MV-4-11 (cell line): ENCODE measurements around the gene PTK7.
"Not testable (repeated sequence)": the region's sequence is repeated elsewhere in the genome, so short reads cannot be mapped to it uniquely, and the experiment has no call there.

Source experiments
- DNase-seq: peaks from one replicate; lab custom pipeline; 2025; lab: John Stamatoyannopoulos, UW

The PTK7 gene

DNA sequence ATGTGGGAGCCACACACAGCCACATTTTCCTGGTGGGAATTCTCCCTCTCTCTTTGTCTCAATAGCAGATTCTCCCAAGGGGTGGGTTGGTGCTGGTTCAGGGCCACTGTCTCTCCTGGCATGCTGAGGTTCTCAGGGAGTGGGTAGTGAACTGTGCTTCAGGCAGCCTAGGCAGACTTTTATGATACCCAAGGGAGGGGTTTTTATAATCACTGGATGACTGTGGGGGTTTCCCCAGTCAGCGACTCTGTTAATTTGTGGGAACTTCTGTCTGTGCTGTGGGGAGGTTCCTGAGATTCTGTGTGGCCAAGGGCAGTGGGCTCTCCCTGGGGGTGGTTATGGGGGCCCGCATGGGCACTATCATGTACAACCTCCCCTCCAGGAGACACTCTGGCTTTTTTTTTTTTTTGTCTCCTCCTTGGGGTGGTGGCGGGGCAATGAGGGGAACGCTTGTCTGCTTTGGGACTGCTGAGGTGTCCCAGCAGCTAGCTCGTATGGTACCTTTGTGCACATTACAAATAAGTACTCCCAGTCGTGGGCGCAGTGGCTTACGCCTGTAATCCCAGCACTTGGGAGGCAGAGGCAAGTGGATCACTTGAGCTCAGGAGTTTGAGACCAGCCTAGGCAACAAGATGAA is 10.0 kb downstream of the PTK7 start:
- DNase-seq, result no peak

DNA sequence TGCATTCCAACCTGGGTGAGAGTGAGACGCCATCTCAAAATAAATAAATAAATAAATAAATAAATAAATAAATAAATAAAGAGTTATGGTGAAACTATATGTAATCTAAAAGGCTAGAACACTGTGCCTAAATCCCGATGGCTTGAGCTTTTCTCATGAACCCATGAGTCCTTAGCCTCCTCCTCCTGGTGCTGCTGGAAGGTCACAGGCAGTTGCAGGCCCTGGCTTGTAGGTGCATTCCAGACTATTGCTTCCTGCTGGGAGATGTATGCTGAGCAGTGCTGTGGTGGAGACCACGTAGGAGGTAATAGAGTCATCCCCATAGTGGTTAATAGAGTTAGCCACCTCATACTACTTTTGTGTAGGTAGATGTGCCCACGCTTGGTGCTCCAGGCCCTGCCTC is 12.5 kb downstream of the PTK7 start:
- no peak for DNase-seq

DNA sequence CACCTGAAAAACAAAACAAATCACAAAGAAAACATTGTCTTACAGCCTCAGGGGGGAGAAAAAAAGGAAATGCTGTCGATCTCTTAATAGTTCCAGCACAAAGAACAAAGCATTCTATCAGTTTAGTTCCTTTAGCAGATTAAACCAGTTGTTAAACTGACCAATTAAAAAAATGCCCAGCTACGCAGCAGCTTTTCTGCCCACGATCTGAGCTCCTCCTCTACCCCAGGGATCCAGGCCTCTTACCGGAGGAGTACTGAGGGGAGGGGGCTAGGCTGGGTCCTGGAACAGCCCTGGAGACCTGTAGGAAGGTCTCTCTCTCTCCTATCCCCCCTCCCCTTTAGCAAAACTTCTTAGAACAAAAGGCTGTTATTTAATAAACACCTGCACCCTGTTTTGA is 13.4 kb downstream of the PTK7 start:
- DNase-seq, result no peak

DNA sequence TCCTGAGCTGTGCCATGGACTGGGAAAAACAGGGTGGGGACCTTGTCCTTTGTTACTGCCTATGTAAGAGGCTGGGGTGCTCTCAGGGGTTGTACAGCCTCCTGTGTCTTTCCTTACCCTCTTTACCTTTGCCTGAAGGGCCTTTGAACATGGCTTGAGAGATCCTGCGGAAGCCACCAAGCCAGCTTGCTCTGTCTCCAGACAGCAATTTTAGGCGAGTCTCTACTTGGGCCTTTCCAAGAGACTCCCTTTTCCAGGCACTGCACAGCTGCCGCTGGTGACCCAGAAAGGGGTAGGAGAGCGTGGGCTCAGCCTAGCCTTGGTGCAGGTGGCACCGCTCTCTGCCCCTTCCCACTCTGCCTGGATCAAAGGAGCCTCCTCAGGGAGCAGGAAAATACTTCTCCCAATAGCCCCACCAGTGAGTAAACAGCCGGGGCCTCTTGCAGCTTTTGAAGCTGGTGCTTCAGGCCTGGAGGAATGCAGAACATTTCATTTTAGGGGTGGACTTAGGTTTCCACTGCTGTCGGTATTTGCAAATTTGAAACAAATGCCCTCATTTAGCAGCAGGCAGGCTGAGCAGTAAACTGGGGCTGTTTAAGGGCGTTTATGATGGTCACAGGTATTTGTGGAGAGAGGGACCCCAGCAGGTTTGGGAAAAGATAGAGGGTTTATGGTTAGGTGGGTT is 13.9 kb downstream of the PTK7 start:
- DNase-seq, result no peak

DNA sequence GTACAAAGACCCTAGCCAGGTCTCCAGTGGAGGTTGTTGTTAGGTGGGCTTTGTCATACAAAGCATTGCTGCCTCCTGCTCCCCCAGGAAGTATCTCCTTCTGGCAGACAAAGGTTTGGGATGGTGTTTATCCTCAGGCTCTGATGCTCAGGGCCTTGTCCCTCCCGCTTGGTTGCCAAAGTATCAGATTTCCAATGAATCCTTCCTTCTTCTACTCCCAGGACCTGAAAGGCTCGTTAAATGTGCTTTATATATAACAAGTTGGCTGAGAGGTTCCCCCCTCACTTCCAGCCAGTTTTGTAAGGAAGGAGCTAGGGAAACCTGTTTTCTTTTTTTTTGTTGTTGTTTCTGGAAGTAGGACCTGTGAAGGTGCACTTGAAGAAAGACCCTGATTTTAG is 14.4 kb downstream of the PTK7 start:
- DNase-seq, result no peak

DNA sequence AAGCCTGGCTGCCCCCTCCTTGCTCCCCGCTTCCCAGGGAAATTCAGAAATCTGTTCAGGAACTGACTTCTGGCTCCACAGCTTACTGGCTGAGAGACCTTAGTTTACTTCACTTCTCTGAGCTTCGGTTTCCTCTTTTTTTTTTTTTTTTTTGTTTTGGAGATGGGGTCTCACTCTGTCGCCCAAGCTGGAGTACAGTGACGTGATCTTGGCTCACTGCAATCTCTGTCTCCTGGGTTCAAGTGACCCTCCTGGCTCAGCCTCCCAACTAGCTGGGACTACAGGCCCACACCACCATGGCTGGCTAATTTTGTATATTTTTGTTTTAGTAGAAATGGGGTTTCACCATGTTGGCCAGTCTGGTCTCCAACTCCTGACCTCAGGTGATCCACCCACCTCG is 14.9 kb downstream of the PTK7 start:
- DNase-seq, result no peak

DNA sequence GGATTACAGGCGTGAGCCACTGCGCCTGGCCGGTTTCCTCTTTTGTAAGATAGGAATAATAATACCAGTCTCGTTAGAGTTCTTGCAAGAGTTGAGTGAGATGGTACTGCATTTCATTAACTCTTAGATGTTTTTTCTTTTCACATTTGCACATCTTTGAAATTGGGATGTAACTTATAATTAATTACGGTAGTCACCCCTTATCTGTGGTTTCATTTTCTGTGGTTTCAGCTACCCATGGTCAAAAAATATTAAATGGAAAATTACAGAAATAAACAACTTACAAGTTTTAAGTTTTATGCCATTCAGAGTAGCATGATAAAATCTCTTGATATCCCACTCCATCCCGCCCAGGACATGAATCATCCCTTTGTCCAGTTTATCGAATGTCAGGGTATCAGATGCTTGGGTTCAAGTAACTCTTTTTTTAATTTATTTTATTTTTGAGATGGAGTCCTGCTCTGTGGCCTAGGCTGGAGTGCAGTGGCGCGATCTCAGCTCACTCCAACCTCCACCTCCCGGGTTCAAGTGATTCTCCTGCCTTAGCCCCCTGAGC is 15.4 kb downstream of the PTK7 start:
- no peak for DNase-seq

DNA sequence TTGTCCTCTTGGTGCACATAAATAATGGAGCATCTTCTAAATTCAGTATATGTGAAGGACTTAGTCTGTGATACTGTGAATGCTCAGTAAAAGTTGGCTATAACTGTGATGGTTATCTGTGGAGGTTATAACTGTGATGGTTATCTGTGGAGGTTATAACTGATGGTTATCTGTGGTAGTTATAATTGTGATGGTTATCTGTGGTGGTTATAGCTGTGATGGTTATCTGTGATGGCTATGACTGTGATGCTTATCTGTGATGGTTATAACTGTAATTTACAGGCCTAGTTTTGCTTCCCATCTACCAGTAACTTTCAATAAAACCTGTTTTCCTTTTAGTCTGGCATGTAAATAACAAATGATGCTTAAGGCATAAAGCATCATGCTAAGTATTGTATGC is 16.5 kb downstream of the PTK7 start:
- no peak for DNase-seq

DNA sequence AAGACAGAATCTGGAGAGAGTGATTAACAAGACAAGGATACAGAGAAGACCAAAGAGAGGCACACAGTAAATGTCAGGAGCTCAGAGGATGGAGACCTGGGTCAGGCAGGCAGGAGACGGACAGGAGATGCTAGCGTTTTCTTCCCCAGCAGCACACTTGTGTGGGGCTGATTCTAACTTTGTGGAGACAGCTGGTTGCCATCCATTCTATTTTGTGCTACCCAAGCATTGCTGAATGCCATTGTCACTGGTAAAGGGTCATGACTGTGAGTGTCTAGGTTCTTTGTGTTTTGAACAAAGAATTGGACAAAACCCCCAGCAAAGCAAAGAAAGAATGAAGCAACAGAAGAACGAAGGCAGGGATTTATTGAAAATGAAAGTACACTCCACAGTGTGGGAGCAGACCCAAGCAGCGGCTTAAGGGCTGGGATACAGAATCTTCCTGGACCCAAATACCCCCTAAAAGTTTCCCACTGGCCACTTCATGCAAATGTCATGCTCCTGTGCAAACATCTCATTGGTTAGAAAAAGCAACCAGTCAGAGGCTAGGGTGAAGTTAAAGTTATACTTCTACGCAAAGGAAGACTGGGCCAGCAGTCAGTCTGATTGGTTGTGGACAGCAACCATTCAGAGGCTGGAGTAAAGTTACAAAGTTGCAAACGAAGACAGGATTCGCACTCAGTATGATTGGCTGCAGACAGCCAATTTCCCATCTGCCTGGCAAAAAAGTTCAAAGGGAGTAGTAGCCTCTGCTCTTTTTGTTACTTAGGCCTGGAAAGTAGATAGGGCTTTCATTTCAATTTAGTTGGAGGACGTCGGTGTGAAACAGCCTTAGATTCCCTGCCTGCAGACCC is 17.5 kb downstream of the PTK7 start:
- no peak for DNase-seq

DNA sequence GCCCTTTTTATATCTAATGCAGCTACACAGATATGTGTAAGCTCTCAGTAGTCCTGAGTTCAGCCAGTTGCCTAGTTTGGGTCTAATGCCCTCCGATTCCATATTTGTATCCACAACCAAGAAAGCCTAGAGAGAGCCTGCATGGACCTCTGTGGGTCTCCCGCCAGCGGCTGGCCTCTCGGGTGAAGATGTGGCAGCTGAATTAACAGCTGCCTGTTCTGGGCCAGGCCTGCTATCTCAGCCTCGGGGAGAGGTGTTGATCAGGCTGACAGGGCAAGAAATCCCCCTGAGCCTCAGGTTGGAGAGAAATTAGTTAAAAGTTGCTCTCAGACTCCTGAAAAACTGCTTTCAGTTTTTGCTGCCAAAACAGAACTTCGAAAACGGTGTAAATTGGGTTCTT is 19.8 kb downstream of the PTK7 start:
- no peak for DNase-seq

DNA sequence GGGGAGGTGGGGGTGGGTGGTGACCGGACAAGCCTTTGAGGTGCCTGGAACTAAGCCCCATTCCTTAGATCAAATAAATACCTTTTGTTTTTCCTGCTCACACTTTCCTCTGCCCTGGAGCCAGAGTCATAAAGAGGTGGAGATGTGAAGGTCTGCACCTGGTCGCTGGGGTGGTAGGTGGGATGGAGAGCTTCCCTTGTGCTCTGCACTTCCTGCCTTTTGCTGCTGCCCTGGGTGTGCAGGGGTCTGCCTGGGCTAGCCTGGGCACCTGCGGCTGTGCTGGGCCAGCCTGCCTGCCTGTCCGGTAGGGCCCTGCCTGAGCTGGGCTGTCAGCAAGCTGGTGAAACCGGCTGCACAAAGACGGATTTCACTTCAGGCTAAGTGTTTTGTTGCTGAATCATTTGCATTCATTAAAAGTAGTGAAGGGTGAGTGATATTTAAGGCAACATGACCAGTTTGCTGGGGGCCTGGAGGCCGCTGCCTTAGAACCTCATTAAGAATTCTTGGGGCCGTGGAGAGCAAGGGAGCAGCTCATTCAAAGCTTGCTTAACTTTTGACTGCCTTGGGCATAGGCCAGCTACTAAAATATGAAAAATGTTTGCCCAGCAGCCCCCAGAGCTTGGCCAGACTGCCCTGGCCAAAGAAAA is 20.5 kb downstream of the PTK7 start:
- DNase-seq, result no peak

DNA sequence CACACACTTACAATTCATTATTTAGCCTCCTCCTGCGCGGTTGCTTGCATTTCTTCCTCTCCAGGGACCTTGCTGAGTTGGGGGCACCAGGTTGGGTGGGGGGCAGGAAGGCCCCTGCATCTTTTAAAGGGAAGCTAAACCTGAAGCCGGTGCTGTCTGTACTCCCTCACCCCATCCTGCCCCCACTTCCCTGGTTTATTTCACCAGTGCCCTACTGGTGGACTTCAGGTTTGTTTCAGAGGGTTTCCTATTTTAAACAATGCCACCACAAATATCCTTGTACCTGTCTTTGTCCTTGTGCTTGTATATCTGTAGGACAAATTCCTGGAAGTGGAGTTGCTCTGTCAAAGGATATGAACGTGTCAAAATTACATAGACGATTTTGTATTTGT is 21.0 kb downstream of the PTK7 start:
- DNase-seq, result no peak

DNA sequence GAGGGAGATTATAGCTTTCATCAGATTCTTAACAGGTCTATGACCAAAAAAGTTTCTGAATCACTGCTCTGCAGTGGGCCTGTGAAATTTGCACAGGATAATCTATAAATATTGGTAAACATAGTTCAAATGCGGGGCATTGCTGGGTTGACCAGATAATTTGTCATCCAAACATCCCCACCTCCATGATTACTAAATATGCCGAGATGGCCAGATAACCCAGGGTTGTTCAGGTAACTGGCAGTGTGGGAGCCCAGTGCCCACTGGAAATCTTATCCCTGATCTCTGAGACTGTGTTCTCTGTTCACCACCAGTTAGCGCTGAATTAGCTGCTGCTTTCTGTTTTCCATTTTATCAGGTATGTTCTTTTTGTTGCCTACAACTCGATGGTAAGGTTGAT is 21.4 kb downstream of the PTK7 start:
- no peak for DNase-seq

DNA sequence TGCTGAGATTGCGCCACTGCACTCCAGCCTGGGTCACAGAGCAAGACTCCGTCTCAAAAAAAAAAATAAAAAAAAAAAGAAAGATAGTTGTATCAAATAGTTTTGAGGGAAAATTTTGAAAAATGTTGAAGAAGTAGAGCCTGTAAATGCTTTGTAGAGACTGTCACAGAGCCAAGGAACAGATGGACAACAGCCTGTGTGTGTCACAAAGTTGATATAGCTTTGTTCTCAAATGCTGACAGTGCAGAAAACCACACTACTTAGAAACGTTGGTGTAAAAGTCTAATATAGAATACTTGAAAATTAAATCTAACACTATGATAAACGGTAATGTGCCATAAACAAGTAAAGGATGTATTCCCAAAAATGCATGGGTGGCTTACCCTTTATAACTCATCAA is 25.4 kb downstream of the PTK7 start:
- DNase-seq, result no peak

DNA sequence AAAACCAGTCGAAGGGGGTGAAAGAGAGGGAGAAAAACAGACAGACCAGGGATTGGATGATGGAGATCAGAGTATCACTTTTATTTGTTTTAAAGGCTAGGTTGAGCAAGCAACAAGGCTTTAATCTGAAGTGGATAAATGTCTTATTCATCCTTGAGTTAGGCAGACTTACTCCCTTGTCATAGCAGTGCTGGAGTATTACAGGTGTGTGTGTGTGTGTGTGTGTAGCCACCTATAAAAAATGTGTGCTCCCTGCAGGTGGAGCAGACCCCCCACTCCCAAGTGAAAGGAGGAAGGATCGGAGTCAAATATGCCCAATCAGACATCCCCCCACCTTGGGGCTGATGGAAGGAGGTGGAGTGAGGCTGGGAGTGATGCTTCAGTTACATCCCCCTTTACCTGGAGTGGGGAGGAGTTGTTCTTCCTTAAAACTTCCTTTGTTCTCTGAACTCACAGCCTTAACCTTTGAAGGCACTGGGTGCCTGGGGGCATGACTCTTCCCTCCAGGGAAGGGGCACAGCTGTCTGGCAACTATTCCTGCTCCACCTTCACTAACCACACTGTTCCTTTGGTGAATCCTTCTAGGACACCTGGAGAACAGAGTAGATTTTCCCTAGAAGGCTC is 27.3 kb downstream of the PTK7 start:
- DNase-seq, result no peak

DNA sequence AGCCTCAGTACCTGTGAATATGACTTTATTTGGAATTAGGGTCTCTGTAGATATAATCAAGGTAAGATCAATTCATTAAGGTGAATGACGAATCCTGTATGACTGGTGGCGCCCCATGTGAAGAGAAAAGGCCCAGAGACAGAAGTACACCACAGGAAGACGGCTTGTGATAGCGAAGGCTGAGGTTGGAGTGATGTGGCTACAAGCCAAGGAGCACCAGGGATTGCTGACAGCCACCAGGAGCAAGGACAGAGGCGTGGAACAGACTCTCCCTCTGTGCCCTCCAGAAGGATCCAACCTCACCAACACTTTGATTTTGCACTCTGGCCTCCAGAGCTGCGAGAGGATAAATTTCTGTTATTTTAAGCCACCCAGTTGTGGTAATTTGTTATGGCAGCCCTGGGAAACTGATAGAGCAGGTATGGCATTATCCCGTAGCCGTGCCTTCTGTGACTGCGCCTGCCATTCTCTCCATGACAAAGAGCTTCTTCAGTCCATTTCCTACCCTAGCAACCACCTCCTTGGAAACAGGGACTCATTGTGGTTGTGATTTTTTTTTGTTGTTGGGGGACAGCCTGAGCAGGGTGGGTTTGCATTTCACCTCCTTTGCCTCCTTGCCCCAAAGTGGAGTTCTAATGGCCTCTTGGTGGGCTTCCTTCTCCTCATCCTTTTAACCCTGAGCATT is 29.6 kb downstream of the PTK7 start:
- DNase-seq, result no peak

DNA sequence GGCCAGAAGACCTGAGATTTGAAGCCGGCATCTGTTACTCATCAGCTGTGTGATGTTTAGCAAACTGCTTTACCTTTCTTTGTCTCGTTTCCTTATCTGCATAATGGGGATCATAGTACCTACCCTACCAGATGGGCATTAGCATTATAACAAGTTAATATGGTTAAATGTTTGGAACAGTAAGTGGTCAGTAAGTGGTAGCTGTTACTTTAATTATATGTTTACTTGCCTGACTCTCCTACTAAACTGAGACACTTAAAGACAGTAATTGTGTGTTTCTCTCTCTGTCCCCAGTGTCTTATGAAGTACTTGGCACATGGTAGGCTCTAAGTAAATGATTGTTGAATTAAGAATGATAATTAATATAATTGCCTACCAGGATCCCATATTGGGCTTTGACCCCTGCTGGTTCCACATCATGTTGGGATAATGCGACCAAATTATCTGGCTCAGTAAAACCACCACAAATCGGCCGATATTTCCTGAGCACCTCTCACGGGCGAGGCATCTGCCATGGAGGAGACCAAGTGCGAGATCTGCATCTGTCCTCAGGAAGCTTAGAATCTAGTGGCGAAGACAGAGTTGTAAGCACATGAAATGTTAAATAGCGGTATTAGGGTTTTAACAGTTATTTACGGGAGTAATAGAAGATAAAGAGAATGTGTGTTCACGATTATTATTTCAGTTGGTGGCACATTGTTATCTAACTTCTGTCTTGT is 31.4 kb downstream of the PTK7 start:
- no peak for DNase-seq

DNA sequence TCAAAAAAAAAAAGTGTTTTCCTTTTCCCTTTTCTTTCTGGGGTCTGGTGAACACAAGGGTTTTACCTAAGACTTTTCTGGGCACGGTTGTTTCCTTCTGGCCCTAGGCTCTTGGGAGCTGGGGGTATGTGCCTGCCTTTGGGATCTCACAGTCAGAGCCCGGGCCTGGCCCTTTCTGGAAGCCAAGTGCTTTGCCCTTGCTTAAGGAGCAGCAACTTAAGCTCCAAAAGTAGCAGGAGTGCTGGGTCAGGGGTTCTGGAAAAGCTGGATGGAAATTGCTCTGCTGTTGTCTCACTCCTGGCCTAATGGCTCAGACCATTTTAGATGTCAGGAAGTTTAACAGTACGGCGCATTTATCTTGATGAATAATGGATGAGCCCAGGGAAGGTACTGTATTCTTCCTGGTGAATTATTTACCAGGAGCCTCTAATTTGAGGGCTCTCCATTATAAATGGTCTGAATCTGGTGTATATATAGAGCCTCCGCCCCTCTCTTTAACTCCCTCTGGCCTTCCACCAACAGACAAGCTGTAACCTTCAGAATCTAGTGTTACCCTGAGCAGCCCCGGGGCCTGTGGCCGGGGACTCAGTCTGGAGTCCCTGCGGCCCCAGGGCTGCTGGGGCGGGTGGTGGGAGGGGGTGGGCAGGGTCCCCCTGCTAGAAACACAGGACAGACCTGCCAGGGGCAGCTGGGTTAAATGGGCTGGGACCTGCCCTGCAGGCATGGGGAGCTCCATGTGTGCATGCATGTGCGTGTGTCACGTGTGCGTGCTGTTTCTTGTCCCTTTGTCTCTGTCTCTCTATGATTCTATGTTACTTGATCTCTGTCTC is 37.5 kb downstream of the PTK7 start:
- no peak for DNase-seq

DNA sequence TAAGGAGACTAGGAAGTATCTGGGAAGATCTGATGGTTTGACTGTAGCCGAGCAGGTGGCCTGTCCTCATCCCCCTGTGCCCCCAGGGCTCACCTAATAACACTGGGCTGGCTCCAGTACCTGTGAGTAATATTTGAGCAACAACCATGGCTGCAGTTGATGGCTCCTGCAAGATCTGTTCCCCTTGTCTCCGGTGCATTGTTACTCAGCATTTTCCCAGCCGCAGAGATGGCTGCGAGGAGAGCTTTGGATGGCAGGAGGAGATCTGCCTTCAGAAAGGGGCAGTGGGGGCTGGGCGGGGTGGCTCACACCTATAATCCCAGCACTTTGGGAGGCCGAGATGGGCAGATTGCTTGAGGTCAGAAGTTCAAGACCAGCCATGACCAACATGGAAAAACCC is 39.3 kb downstream of the PTK7 start:
- DNase-seq, result no peak

DNA sequence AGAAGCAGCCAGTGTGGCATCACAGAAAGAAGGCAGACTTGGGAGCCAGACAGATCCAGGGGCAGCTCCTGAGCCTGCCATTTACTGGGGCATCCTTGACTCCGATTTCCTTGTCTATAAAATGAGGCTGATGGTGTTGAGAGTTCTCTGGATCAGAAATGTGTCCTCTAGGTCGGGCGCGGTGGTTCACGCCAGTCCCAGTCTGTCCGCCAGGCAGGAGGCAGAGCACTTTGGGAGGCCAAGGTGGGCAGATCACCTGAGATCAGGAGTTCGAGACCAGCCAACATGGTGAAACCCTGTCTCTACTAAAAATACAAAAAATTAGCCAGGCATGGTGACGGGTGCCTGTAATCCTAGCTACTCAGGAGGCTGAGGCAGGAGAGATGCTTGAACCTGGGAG is 41.4 kb downstream of the PTK7 start:
- DNase-seq, result not testable (repeated sequence)
